Neuron (in vitro differentiated cells): Measurements from ENCODE around the gene SV2C.
"Not testable (repeated sequence)": the region's sequence is repeated elsewhere in the genome, so short reads cannot be mapped to it uniquely, and the experiment has no call there.

Source experiments
- H2AFZ ChIP-seq: one replicate; pipeline ENCODE4 v1.6.1; 2013; ENCODE audit warnings: low read depth, mild to moderate bottlenecking, inconsistent platforms, low read length, moderate library complexity
- H3K27me3 ChIP-seq: one replicate; pipeline ENCODE4 v1.6.1; 2013; ENCODE audit warnings: low read length; ENCODE audit not compliant: insufficient read depth
- H3K36me3 ChIP-seq: one replicate; pipeline ENCODE4 v1.6.1; 2013; ENCODE audit warnings: low read length; ENCODE audit not compliant: insufficient read depth
- H3K4me1 ChIP-seq: one replicate; pipeline ENCODE4 v1.6.1; 2013; ENCODE audit warnings: low read length; ENCODE audit not compliant: insufficient read depth
- H3K4me3 ChIP-seq: 2 replicates; pipeline ENCODE4 v1.5.1; 2013; ENCODE audit warnings: mild to moderate bottlenecking, low read length, moderate library complexity
- H3K9me3 ChIP-seq: one replicate; pipeline ENCODE4 v1.6.1; 2013; ENCODE audit warnings: low read length

The SV2C gene

DNA sequence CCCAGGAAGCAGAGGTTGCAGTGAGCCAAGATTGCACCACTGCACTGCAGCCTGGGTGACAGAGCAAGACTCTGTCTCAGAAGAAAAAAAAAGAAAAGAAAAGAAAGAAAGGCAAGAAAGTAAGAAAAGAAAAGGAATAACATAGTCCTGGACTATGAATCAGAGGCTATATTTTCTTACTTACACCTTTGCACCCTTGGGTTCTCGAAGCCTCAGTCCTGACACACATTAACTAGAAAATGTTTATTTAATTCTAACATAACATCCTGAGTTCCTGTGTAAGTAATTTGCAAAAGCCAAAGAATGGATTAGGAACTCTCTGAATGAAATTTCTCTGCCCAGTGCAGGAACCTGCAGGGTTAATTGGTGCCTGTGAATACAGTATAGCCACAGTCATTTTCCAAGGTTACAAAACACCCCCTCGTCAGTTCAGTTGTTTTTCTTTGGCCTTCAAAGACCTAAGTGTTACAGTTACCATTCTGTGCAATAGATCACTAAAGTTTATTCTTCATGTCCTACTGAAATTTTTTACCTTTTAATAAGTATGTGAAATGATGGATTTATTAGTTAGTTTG is 147.6 kb downstream of the SV2C start:
- Histone ChIP-seq H3K9me3 (no peaks in the 10 kb centered on the region), H3K4me1 (no peaks in the 10 kb centered on the region)

DNA sequence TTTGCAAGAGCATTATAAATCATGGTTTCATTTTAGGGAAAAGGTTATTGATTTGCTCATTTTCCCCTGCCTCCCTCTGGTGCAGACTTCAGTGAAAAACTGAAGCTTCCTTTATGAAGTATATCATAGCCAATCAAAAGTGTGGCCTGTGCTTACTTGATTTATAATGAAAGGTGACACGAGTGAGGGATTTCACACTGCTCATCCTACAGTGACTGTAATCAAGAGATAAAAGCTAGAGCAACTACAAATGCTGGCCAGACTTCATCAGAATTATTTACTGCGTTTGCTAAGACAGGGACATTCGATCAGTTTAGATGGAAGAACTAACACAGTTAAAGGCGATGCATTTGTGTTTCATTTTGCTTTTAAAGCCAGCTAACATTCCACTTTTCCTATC is 151.5 kb downstream of the SV2C start:
- no peaks in the 10 kb centered on the region for H3K36me3 ChIP-seq
- no peaks in the 10 kb centered on the region for H3K4me1 ChIP-seq
- H3K27me3 ChIP-seq, result peaks cover 2% of the 10 kb centered on the region
- H3K9me3 ChIP-seq, result no peaks in the 10 kb centered on the region
- no peak overlapping the region for H2AFZ ChIP-seq
- no peak overlapping the region for H3K4me3 ChIP-seq

More for the DNA sequence above, 147.6 kb downstream of the SV2C start:
- no peaks in the 10 kb centered on the region for H3K36me3 ChIP-seq
- no peak overlapping the region for H2AFZ ChIP-seq
- H3K4me3 ChIP-seq, result no peak overlapping the region
- H3K27me3 ChIP-seq, result no peaks in the 10 kb centered on the region

DNA sequence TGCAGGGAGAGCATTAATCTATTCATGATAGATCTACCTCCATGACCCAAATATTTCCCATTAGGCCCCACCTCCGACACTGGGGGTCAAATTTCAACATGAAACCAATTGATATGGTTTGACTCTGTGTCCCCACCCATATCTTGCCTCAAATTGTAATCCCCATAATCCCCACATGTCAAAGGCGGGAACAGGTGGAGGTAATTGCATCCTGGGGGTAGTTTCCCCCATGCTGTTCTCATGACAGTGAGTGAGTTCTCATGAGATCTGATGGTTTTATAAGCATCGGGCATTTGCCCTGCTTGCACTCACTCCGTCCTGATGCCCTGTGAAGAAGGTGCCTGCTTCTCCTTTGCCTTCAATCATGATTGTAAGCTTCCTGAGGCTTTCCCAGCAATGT is 153.5 kb downstream of the SV2C start:
- Histone ChIP-seq H3K36me3 (no peaks in the 10 kb centered on the region), H3K27me3 (peaks cover 2% of the 10 kb centered on the region), H2AFZ (no peak overlapping the region), H3K4me1 (no peaks in the 10 kb centered on the region), H3K9me3 (no peaks in the 10 kb centered on the region), H3K4me3 (no peak overlapping the region)

DNA sequence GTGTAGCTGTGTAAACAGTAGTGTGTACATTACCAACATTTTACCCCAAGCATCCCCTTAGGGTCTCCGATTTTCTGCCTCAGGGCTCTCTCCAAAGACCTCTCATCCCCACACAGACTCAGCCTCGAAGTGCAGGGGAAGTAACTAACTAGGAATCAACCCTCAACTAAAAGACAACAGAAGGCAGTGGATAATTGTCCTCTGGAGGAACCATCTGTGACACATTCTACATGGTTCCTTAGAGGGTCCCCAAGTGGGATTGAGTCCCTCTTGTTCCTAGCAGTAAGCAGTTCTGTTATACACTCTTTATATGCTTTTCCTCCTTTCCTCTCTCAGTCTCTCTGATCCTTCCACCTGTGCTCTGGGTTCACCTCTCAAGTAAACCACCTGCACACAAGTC is 157.2 kb downstream of the SV2C start:
- Histone ChIP-seq H3K36me3 (no peaks in the 10 kb centered on the region), H3K9me3 (no peaks in the 10 kb centered on the region), H3K4me3 (no peak overlapping the region), H2AFZ (no peak overlapping the region), H3K4me1 (no peaks in the 10 kb centered on the region), H3K27me3 (peaks cover 2% of the 10 kb centered on the region)

DNA sequence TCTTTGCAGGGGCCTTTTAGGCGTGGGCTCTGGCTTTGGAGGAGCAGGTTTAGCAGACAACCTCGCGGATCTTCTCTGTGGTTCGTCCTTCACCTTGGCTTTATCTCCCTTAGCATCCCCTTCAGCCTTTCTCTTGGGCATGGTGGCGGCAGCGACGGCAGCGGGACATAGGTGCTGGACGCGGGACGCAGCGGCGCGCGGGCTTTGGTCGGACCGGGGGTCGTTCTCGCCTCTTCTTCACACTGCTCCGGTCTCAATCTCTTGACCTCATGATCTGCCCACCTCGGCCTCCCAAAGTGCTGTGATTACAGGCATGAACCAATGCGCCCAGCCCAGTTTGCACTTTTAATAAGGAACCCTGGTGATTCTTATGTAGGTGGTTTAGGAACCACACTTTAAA is 159.0 kb downstream of the SV2C start:
- H3K4me3 ChIP-seq, H3K27me3 ChIP-seq, H2AFZ ChIP-seq, H3K36me3 ChIP-seq, H3K9me3 ChIP-seq, H3K4me1 ChIP-seq: not testable (repeated sequence)

DNA sequence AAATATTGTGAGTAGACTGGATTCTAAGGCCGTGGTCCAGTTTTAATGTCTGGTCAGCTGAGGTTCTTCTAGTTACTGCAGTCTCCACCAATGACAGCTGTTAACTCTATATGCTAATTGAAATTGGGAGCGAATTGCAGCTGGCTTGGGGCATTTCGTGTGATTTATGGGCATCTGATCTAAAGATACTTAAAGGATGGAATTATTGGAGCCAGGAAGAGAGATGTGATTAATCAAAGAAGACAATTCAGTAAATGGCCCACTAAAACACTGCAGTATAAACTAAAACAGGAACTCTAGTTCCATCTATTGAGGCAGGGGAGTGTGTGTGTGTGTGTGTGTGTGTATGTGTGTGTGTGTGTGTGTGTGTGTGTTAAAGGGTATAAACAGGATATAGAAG is 162.4 kb downstream of the SV2C start:
- no peaks in the 10 kb centered on the region for H3K4me1 ChIP-seq
- no peaks in the 10 kb centered on the region for H3K36me3 ChIP-seq
- H3K27me3 ChIP-seq, result no peaks in the 10 kb centered on the region
- no peaks in the 10 kb centered on the region for H3K9me3 ChIP-seq
- no peak overlapping the region for H2AFZ ChIP-seq
- no peak overlapping the region for H3K4me3 ChIP-seq

DNA sequence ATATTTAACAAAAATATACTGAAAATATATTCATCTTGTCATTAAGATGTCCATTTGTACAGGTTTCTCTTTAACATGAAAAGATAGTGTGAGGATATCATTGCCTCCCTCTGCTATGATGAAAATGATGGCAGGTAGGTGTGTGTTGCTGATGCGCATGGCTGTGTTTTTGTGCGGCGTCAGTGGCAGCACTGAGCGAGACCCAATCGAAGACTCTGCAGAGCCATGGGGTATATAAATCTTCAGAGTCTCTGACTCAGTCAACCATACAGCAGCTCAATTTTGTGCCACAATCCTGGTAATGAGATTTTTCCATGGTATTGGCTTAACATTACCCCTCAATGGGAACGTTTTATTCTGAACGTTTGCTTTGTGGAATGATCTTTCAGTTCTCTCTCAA is 166.4 kb downstream of the SV2C start:
- H2AFZ ChIP-seq, result no peak overlapping the region
- H3K4me3 ChIP-seq, result no peak overlapping the region
- H3K36me3 ChIP-seq, result no peaks in the 10 kb centered on the region
- no peaks in the 10 kb centered on the region for H3K27me3 ChIP-seq
- no peaks in the 10 kb centered on the region for H3K4me1 ChIP-seq
- H3K9me3 ChIP-seq, result no peaks in the 10 kb centered on the region

DNA sequence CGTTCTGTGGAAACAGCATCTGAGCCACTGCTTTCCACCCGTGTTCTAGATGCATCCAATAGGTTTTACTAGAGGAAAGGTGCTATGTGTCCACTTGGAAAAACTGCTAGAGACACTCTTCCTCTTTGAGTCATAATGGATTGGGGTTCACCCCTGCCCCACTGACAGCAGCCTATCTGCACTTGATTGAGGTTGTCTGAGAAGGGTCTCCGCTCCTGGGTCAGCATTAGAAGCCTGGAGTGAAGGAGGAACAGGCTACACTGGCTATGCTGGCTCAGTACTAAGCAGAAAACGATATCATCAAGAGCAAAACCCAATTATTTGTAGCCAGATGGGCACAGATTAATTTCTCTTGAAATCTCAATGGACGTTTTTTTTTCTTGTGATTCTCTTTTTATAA is 167.3 kb downstream of the SV2C start:
- Histone ChIP-seq H3K27me3 (no peaks in the 10 kb centered on the region), H3K9me3 (no peaks in the 10 kb centered on the region), H2AFZ (no peak overlapping the region), H3K4me3 (no peak overlapping the region), H3K36me3 (no peaks in the 10 kb centered on the region), H3K4me1 (no peaks in the 10 kb centered on the region)

DNA sequence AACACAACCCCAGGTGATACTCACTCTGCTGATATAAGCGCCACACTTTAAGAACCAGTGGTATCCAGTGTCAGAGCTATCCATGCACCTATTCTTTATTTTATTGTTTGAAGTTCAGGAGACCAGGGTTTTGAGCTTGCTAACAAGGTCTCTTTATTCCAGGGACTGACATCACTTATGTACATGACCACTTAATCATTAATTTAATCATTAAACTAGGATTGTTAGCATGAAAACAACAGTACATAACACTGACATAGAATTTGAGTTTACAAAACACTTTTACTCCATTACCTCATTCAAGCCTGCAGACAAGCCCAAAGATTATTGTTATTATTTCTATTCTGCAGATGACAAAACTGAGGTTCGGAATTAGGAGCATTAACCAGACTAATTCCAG is 168.5 kb downstream of the SV2C start:
- Histone ChIP-seq H3K4me3 (no peak overlapping the region), H2AFZ (no peak overlapping the region), H3K4me1 (peaks cover 4% of the 10 kb centered on the region), H3K9me3 (no peaks in the 10 kb centered on the region), H3K36me3 (no peaks in the 10 kb centered on the region), H3K27me3 (no peaks in the 10 kb centered on the region)

DNA sequence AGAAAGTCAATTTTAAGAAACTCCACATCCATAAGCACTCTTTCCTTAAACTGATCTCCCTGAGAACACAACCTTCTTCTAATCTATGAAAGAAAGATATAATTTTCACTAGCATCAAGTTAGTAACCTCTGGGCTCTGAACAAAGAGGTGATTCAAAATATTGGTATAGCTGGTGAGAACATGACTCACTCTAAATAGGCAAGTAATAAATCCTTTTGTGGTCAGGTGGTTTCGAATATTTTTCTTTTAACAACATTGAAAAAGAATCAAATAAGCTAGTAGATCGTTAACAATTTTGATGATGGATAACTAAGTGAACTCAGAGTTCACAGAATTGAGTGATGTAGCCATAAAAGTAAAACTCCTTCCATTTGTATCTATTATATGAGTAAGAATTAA is 169.3 kb downstream of the SV2C start:
- Histone ChIP-seq H3K9me3 (no peaks in the 10 kb centered on the region), H2AFZ (no peak overlapping the region), H3K27me3 (no peaks in the 10 kb centered on the region), H3K4me3 (no peak overlapping the region), H3K36me3 (no peaks in the 10 kb centered on the region), H3K4me1 (peaks cover 4% of the 10 kb centered on the region)

DNA sequence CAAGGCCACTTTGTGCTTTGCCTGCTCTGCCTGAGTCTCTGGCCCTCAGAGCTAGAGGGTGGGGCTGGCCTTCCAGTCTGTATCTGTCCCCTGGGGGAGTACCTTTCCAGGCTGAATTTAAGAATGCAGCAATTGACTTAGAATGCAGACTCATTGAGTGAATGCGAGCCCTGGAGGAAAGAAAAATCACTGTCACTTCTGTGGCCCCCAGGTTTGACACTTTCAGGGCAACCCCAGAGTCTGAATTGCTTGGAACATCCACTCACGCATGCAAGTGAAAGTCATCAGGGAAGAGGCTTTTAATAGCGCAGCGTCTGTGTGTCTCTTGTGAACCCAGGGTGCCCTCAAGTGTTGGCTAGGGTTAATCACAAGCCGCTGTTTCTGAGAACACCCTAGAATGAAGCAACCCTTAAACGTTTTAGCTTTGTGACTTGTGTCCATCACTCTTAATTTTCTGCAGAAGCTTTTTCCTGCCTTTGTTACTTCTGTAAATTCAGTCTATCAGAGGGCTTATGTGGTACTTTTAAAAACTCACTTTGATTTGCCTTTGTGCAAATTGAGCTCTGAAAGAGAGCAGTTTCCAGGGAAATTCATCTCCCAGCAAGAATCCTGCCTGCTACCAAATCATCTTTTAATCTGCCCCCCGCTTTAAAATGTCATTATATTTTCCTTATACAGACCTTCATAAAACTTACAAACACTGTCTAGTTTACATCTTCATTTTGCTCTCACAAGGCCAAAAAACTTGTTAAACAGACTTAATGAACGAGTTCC is 173.1 kb downstream of the SV2C start:
- Histone ChIP-seq H3K4me3 (no peak overlapping the region), H3K4me1 (peaks cover 4% of the 10 kb centered on the region), H3K27me3 (no peaks in the 10 kb centered on the region), H3K36me3 (no peaks in the 10 kb centered on the region), H2AFZ (no peak overlapping the region), H3K9me3 (no peaks in the 10 kb centered on the region)

DNA sequence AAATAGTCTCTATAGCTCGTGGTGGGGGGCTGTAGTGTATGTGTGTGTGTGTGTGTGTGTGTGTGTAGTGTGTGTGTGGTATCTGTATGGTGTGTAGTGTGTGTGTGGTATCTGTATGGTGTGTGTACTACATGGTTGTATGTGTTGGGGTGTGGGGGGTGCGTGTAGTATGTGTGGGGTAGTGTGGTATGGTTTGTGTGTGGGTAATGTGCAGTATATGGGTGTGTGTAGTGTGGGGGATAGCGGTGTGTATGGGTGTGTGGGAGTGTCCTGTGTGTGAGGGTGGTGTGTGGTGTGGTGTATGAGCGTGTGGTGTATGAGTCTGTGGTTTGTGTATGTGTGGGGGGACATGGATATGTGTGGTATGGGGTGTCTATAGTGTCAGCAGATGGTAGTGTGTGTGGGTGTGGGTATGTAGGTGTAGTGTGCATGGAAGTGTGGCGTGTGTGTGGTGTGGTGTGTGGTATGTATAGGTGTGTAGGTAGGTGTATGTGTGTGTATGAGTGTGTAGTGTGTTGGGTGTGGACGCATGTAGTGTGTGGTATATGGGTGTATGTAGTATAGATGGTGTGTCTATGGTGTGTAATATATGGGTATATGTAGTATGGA is 174.1 kb downstream of the SV2C start:
- Histone ChIP-seq H3K4me1 (peaks cover 4% of the 10 kb centered on the region), H3K9me3 (no peaks in the 10 kb centered on the region), H3K27me3 (no peaks in the 10 kb centered on the region)

DNA sequence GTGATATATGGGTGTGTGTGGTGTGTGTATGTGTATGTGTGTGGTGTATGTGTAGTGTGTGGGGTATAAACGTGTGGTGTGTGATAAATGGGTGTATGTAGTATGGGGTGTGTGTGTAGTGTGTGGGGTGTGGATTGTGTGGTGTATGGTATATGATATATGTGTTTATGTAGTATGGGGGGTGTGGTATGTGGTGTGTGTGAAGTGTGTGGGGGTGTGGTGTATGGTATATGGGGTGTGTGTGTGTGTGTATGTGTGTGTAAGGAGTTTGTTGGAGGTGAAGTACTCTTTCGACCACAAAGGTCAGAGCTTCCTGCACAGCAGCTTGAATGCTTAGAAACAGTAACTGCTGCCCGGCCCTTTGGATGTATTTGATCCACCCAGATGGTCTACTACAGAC is 174.7 kb downstream of the SV2C start:
- H3K4me3 ChIP-seq, result no peak overlapping the region
- H3K27me3 ChIP-seq, result no peaks in the 10 kb centered on the region
- H2AFZ ChIP-seq, result no peak overlapping the region
- no peaks in the 10 kb centered on the region for H3K9me3 ChIP-seq
- no peaks in the 10 kb centered on the region for H3K36me3 ChIP-seq
- peaks cover 4% of the 10 kb centered on the region for H3K4me1 ChIP-seq

More for the DNA sequence above, 174.1 kb downstream of the SV2C start:
- Histone ChIP-seq H2AFZ (no peak overlapping the region), H3K36me3 (no peaks in the 10 kb centered on the region), H3K4me3 (no peak overlapping the region)
